Naive thymus-derived CD4-positive, alpha-beta T cell (primary cell): Measurements from ENCODE around the gene NBEAL2. TPM values are rescaled to one million over a fixed set of nuclear protein-coding genes. Genes with fewer than 3 reads are reported as not detected.

Experiments
- ATAC-seq: fragments of 150-1000 bp; cut with Tn5 transposase; 2 replicates; pipeline ENCODE4 v1.10.0; 2021; ENCODE audit warnings: mild to moderate bottlenecking, moderate library complexity
- CTCF ChIA-PET: fragments of 350-600 bp; sonication (Branson Sonifier 250); formaldehyde crosslinking; loops from one replicate; lab custom pipeline; 2021; ENCODE audit warnings: antibody characterized with exemption; lab: Charles Lee
- POLR2A ChIA-PET: fragments of 350-600 bp; sonication (Branson Sonifier 250); formaldehyde crosslinking; loops from one replicate; lab custom pipeline; 2021; ENCODE audit warnings: antibody characterized with exemption, inconsistent platforms; lab: Charles Lee
- DNase-seq, 9 donors: peaks; one replicate each; pipeline versions ENCODE4 v3.0.0 to v3.0.0-alpha.2; 2020 to 2022; ENCODE audit warnings: mixed read lengths in 1 of 9
- H3K27ac ChIP-seq: one replicate; pipeline ENCODE4 v1.7.0; 2013; ENCODE audit warnings: mild to moderate bottlenecking, low read depth, low read length, moderate library complexity
- H3K27me3 ChIP-seq, 2 donors: one replicate each; pipeline ENCODE4 v1.7.0; 2013; ENCODE audit warnings: low read length in 2 of 2, mild to moderate bottlenecking in 2 of 2, moderate library complexity in 2 of 2; ENCODE audit not compliant: control insufficient read depth in 2 of 2, insufficient read depth in 2 of 2
- H3K36me3 ChIP-seq, 3 experiments: 1 replicate in 2 of 3; 2 replicates in 1 of 3; pipeline ENCODE4 v1.7.0; 2013; ENCODE audit warnings: low read length in 3 of 3, mild to moderate bottlenecking in 3 of 3, moderate library complexity in 1 of 3; ENCODE audit not compliant: insufficient read depth in 3 of 3, control insufficient read depth in 2 of 3
- H3K4me1 ChIP-seq, 2 donors: one replicate each; pipeline ENCODE4 v1.7.0; 2013; ENCODE audit warnings: low read length in 2 of 2, mild to moderate bottlenecking in 2 of 2, moderate library complexity in 1 of 2; ENCODE audit not compliant: control insufficient read depth in 2 of 2, insufficient read depth in 2 of 2
- H3K4me3 ChIP-seq: 2 replicates; pipeline ENCODE4 v1.7.0; 2013; ENCODE audit warnings: mild to moderate bottlenecking, low read length
- H3K9me3 ChIP-seq, 3 experiments: 1 replicate in 2 of 3; 2 replicates in 1 of 3; pipeline ENCODE4 v1.7.0; 2013; ENCODE audit warnings: low read length in 3 of 3; ENCODE audit not compliant: control insufficient read depth in 2 of 3
- H3K27ac Mint-ChIP-seq, 9 donors: one replicate each; pipeline ENCODE4 v1.8.0; 2020 to 2022; ENCODE audit warnings: mixed read lengths in 9 of 9, mild to moderate bottlenecking in 8 of 9, moderate library complexity in 5 of 9, inconsistent platforms in 2 of 9
- H3K27me3 Mint-ChIP-seq, 5 donors: one replicate each; pipeline ENCODE4 v1.8.0; 2021 to 2022; ENCODE audit warnings: mixed read lengths in 5 of 5, mild to moderate bottlenecking in 1 of 5
- H3K36me3 Mint-ChIP-seq, 5 donors: one replicate each; pipeline ENCODE4 v1.8.0; 2020 to 2022; ENCODE audit warnings: mixed read lengths in 5 of 5, mild to moderate bottlenecking in 3 of 5, inconsistent platforms in 1 of 5
- H3K4me1 Mint-ChIP-seq, 7 donors: one replicate each; pipeline ENCODE4 v1.8.0; 2020 to 2022; ENCODE audit warnings: mixed read lengths in 7 of 7, mild to moderate bottlenecking in 3 of 7, inconsistent platforms in 1 of 7
- H3K4me3 Mint-ChIP-seq, 10 donors: one replicate each; pipeline ENCODE4 v1.8.0; 2020 to 2022; ENCODE audit warnings: mild to moderate bottlenecking in 10 of 10, mixed read lengths in 10 of 10, moderate library complexity in 6 of 10, inconsistent platforms in 2 of 10
- H3K9me3 Mint-ChIP-seq, 11 donors: one replicate each; pipeline ENCODE4 v1.8.0; 2020 to 2022; ENCODE audit warnings: mixed read lengths in 11 of 11, mild to moderate bottlenecking in 4 of 11, inconsistent platforms in 1 of 11, moderate library complexity in 1 of 11
- intact Hi-C, 2 donors: fragments of 100-400 bp; cut with micrococcal nuclease; formaldehyde crosslinking; loops; one replicate each; pipeline ENCODE4 v1.15.1; 2023
- polyA plus RNA-seq, 2 donors: library from polyadenylated mRNA; unstranded; fragments of 300-500 nt; fragmentation: Illumina TruSeq; gene quantifications; one replicate each; pipeline ENCODE4 v1.2.3, GENCODE V29; 2021
- total RNA-seq, 6 experiments: library from RNA in 5 of 6; stranded (reverse) in 5 of 6; gene quantifications; 1 replicate in 5 of 6; 2 replicates in 1 of 6; pipeline ENCODE4 v1.2.3 and lab custom pipeline; 2021 to 2026

The NBEAL2 gene
- total and polyA plus RNA-seq, 7 experiments from 2014 or later = 1.7 to 289 (median 50.4) TPM

- no peaks in the 10 kb centered on the region for H3K27me3 Mint-ChIP-seq
- Histone ChIP-seq H3K4me1 (peaks cover 20 to 39% of the 10 kb centered on the region in 2 donors), H3K4me3 (no peak overlapping the region), H3K9me3 (no peaks in the 10 kb centered on the region), H3K36me3 (peaks cover 0 to 41% (median 7%) of the 10 kb centered on the region in 3 experiments), H3K27ac (no peak overlapping the region), H3K27me3 (no peaks in the 10 kb centered on the region)
- peaks cover 31 to 70% (median 59%) of the 10 kb centered on the region in 7 donors for H3K4me1 Mint-ChIP-seq
- DNase-seq = no peak
- no peak overlapping the region for H3K4me3 Mint-ChIP-seq
- intact Hi-C loops = no loop called here
- H3K36me3 Mint-ChIP-seq = peaks cover 0 to 27% (median 20%) of the 10 kb centered on the region in 5 donors
- peaks cover 0 to 11% (median 0%) of the 10 kb centered on the region in 11 donors for H3K9me3 Mint-ChIP-seq
- ATAC-seq = no peak
- peak overlapping the region in 3 of 9 donors; percentile 55 to 76 (median 59) for H3K27ac Mint-ChIP-seq
- ChIA-PET CTCF (no interaction called here), POLR2A (interaction anchor here (1.8 kb wide), 1 partner anchor 43 kb away, joined by 6 read pairs; the partner anchor contains the start of gene CCDC12)
These were observed 46.2 kb upstream of the NBEAL2 start for GRCh38 chr3:46933261-46933660.

- H3K36me3 ChIP-seq = peaks cover 0 to 49% (median 7%) of the 10 kb centered on the region in 3 experiments
- Mint-ChIP-seq H3K27ac (peak overlapping the region in 1 of 9 donors; percentile 21), H3K9me3 (peaks cover 0 to 6% (median 0%) of the 10 kb centered on the region in 11 donors), H3K36me3 (peaks cover 4 to 23% (median 13%) of the 10 kb centered on the region in 5 donors), H3K4me1 (peaks cover 28 to 67% (median 54%) of the 10 kb centered on the region in 7 donors), H3K4me3 (no peak overlapping the region), H3K27me3 (no peaks in the 10 kb centered on the region)
- ChIA-PET CTCF (no interaction called here), POLR2A (interaction anchor here (1.8 kb wide), 1 partner anchor 42 kb away, joined by 6 read pairs; the partner anchor contains the start of gene CCDC12)
- no peak overlapping the region for H3K27ac ChIP-seq
- DNase-seq (no peak), ATAC-seq (no peak)
- no peaks in the 10 kb centered on the region for H3K9me3 ChIP-seq
- peaks cover 15 to 31% of the 10 kb centered on the region in 2 donors for H3K4me1 ChIP-seq
- H3K4me3 ChIP-seq = no peak overlapping the region
- no peaks in the 10 kb centered on the region for H3K27me3 ChIP-seq
- intact Hi-C loops = no loop called here
These were observed 45.4 kb upstream of the NBEAL2 start for GRCh38 chr3:46934072-46934471.

- CTCF ChIA-PET = interaction anchor here (2.1 kb wide), 1 partner anchor 389 kb away, joined by 5 read pairs; no protein-coding TSS in a partner anchor
- peaks cover 4 to 25% (median 11%) of the 10 kb centered on the region in 5 donors for H3K36me3 Mint-ChIP-seq
- Histone ChIP-seq H3K9me3 (no peaks in the 10 kb centered on the region), H3K27me3 (no peaks in the 10 kb centered on the region), H3K4me3 (no peak overlapping the region), H3K27ac (no peak overlapping the region), H3K36me3 (peaks cover 0 to 54% (median 7%) of the 10 kb centered on the region in 3 experiments), H3K4me1 (peaks cover 12 to 26% of the 10 kb centered on the region in 2 donors)
- intact Hi-C loops = no loop called here
- no peak overlapping the region for H3K4me3 Mint-ChIP-seq
- no peak for DNase-seq
- ATAC-seq = no peak
- POLR2A ChIA-PET = interaction anchor here (1.1 to 1.8 kb wide), 2 partner anchors 11 to 42 kb away, joined by 4 to 6 read pairs; partner anchors contain the start of gene CCDC12
- peaks cover 25 to 67% (median 52%) of the 10 kb centered on the region in 7 donors for H3K4me1 Mint-ChIP-seq
- H3K9me3 Mint-ChIP-seq = no peaks in the 10 kb centered on the region
- H3K27me3 Mint-ChIP-seq = no peaks in the 10 kb centered on the region
- peak overlapping the region in 3 of 9 donors; percentile 10 to 73 (median 21) for H3K27ac Mint-ChIP-seq
These were observed 44.8 kb upstream of the NBEAL2 start for GRCh38 chr3:46934498-46935167.

GRCh38 chr3:46935168-46935858, 44.2 kb upstream of the NBEAL2 start:
- Mint-ChIP-seq H3K27me3 (no peaks in the 10 kb centered on the region), H3K9me3 (no peaks in the 10 kb centered on the region), H3K4me3 (no peak overlapping the region), H3K4me1 (peaks cover 29 to 69% (median 56%) of the 10 kb centered on the region in 7 donors), H3K27ac (peak overlapping the region in 6 of 9 donors; percentile 12 to 82 (median 56)), H3K36me3 (peaks cover 4 to 30% (median 14%) of the 10 kb centered on the region in 5 donors)
- Histone ChIP-seq H3K27ac (no peak overlapping the region), H3K4me3 (no peak overlapping the region), H3K27me3 (no peaks in the 10 kb centered on the region), H3K9me3 (no peaks in the 10 kb centered on the region), H3K4me1 (peaks cover 12 to 26% of the 10 kb centered on the region in 2 donors), H3K36me3 (peaks cover 5 to 61% (median 7%) of the 10 kb centered on the region in 3 experiments)
- ATAC-seq (peak; percentile 46), DNase-seq (no peak)
- intact Hi-C loops = no loop called here
- ChIA-PET CTCF (interaction anchor here (2.1 kb wide), 1 partner anchor 389 kb away, joined by 5 read pairs; no protein-coding TSS in a partner anchor), POLR2A (interaction anchor here (1.1 kb wide), 1 partner anchor 12 kb away, joined by 4 read pairs; no protein-coding TSS in a partner anchor)

GRCh38 chr3:46935989-46936558, 43.4 kb upstream of the NBEAL2 start:
- Histone ChIP-seq H3K36me3 (peaks cover 7 to 69% (median 10%) of the 10 kb centered on the region in 3 experiments), H3K9me3 (no peaks in the 10 kb centered on the region), H3K27ac (no peak overlapping the region), H3K4me3 (no peak overlapping the region), H3K4me1 (peaks cover 12 to 21% of the 10 kb centered on the region in 2 donors), H3K27me3 (no peaks in the 10 kb centered on the region)
- CTCF ChIA-PET = interaction anchor here (0.6 to 2.1 kb wide), 2 partner anchors 31 to 388 kb away, joined by 3 to 5 read pairs; no protein-coding TSS in a partner anchor
- no peaks in the 10 kb centered on the region for H3K9me3 Mint-ChIP-seq
- H3K27ac Mint-ChIP-seq = peak overlapping the region in 7 of 9 donors; percentile 18 to 68 (median 31)
- no peaks in the 10 kb centered on the region for H3K27me3 Mint-ChIP-seq
- no peak for DNase-seq
- POLR2A ChIA-PET = interaction anchor here (1.1 kb wide), 1 partner anchor 13 kb away, joined by 4 read pairs; no protein-coding TSS in a partner anchor
- ATAC-seq = peak; percentile 38
- peaks cover 27 to 67% (median 54%) of the 10 kb centered on the region in 7 donors for H3K4me1 Mint-ChIP-seq
- H3K4me3 Mint-ChIP-seq = no peak overlapping the region
- H3K36me3 Mint-ChIP-seq = peaks cover 4 to 34% (median 14%) of the 10 kb centered on the region in 5 donors
- intact Hi-C loops = no loop called here

GRCh38 chr3:46936733-46937250, 42.7 kb upstream of the NBEAL2 start:
- no peak overlapping the region for H3K27ac ChIP-seq
- H3K9me3 ChIP-seq = no peaks in the 10 kb centered on the region
- no peak overlapping the region for H3K4me3 ChIP-seq
- intact Hi-C loops = no loop called here
- H3K36me3 ChIP-seq = peaks cover 7 to 69% (median 11%) of the 10 kb centered on the region in 3 experiments
- peaks cover 19 to 59% (median 51%) of the 10 kb centered on the region in 7 donors for H3K4me1 Mint-ChIP-seq
- POLR2A ChIA-PET = no interaction called here
- no peaks in the 10 kb centered on the region for H3K27me3 ChIP-seq
- CTCF ChIA-PET = interaction anchor here (0.6 to 2.1 kb wide), 2 partner anchors 31 to 387 kb away, joined by 3 to 5 read pairs; no protein-coding TSS in a partner anchor
- H3K9me3 Mint-ChIP-seq = no peaks in the 10 kb centered on the region
- DNase-seq = no peak
- peaks cover 5 to 13% of the 10 kb centered on the region in 2 donors for H3K4me1 ChIP-seq
- H3K27me3 Mint-ChIP-seq = no peaks in the 10 kb centered on the region
- no peak overlapping the region for H3K4me3 Mint-ChIP-seq
- peak overlapping the region in 1 of 9 donors; percentile 18 for H3K27ac Mint-ChIP-seq
- peaks cover 4 to 34% (median 14%) of the 10 kb centered on the region in 5 donors for H3K36me3 Mint-ChIP-seq
- no peak for ATAC-seq
